PC-3 (cell line): Measurements from ENCODE around the gene ATP1B3. TPM values are rescaled to one million over a fixed set of nuclear protein-coding genes. Genes with fewer than 3 reads are reported as not detected.
"Not testable (repeated sequence)": the region's sequence is repeated elsewhere in the genome, so short reads cannot be mapped to it uniquely, and the experiment has no call there.

ENCODE experiments used
- ATAC-seq: fragments of 200-7000 bp; cut with Tn5 transposase; 2 replicates; pipeline ENCODE4 v1.9.1; 2020; ENCODE audit warnings: mild to moderate bottlenecking, moderate library complexity
- BruUV-seq: library from RNA; stranded (reverse); fragments of 400-500 nt; replicated peaks from 2 replicates; lab custom pipeline; 2021; lab: Mats Ljungman, UMichigan
- CTCF ChIA-PET: fragments of 300-600 bp; sonication (Branson Sonifier 250); formaldehyde crosslinking; loops from one replicate; lab custom pipeline; 2022; ENCODE audit warnings: antibody characterized with exemption; lab: Charles Lee
- POLR2A ChIA-PET: fragments of 300-600 bp; sonication (Branson Sonifier 250); formaldehyde crosslinking; loops from one replicate; lab custom pipeline; 2022; ENCODE audit warnings: antibody characterized with exemption; ENCODE audit not compliant: unreplicated experiment; lab: Charles Lee
- DNase-seq: peaks from one replicate; pipeline ENCODE4 v3.0.0-alpha.2; 2015
- H2AFZ ChIP-seq: fragments of 300-600 bp; sonication (generic); 2 replicates; pipeline ENCODE4 v1.6.0; 2016; ENCODE audit warnings: antibody characterized with exemption, low read length
- H3F3A ChIP-seq: fragments of 300-600 bp; sonication (generic); one replicate; pipeline ENCODE4 v1.6.0; 2017; ENCODE audit warnings: antibody characterized with exemption, low read length, control low read depth, mild to moderate bottlenecking; ENCODE audit not compliant: unreplicated experiment
- H3K27ac ChIP-seq: fragments of 300-600 bp; sonication (generic); 2 replicates; pipeline ENCODE4 v1.5.1; 2016; ENCODE audit warnings: mild to moderate bottlenecking, low read length
- H3K27me3 ChIP-seq: fragments of 300-600 bp; sonication (generic); 2 replicates; pipeline ENCODE4 v1.6.1; 2016; ENCODE audit warnings: low read length, mixed read lengths
- H3K36me3 ChIP-seq: fragments of 300-600 bp; sonication (generic); 2 replicates; pipeline ENCODE4 v1.6.1; 2016; ENCODE audit warnings: low read depth, mixed run types, low read length, mixed read lengths
- H3K4me1 ChIP-seq: fragments of 300-600 bp; sonication (generic); 2 replicates; pipeline ENCODE4 v1.5.1; 2016; ENCODE audit warnings: low read length; ENCODE audit not compliant: insufficient read depth
- H3K4me2 ChIP-seq: fragments of 300-600 bp; sonication (generic); 2 replicates; pipeline ENCODE4 v1.6.0; 2016; ENCODE audit warnings: low read length
- H3K4me3 ChIP-seq: fragments of 300-600 bp; sonication (generic); 2 replicates; pipeline ENCODE4 v1.5.1; 2016; ENCODE audit warnings: mild to moderate bottlenecking, low read length, mixed read lengths
- H3K79me2 ChIP-seq: fragments of 300-600 bp; sonication (generic); 2 replicates; pipeline ENCODE4 v1.6.1; 2017; ENCODE audit warnings: low read length, mixed read lengths
- H3K9ac ChIP-seq: fragments of 300-600 bp; sonication (generic); 2 replicates; pipeline ENCODE4 v1.6.0; 2016; ENCODE audit warnings: mild to moderate bottlenecking, low read length
- H3K9me2 ChIP-seq: fragments of 300-600 bp; sonication (generic); replicated peaks from 2 replicates; pipeline ENCODE4 v1.6.1; 2016; ENCODE audit warnings: mixed run types, low read length, mixed read lengths
- H3K9me3 ChIP-seq: fragments of 300-600 bp; sonication (generic); 2 replicates; pipeline ENCODE4 v1.6.1; 2016; ENCODE audit warnings: low read length, mixed read lengths
- H4K20me1 ChIP-seq: fragments of 300-600 bp; sonication (generic); 2 replicates; pipeline ENCODE4 v1.6.1; 2016; ENCODE audit warnings: low read length, mixed read lengths
- EZH2 ChIP-seq: fragments of 300-600 bp; sonication (generic); IDR thresholded peaks from one replicate; pipeline ENCODE4 v1.6.1; 2017; ENCODE audit warnings: antibody characterized with exemption, mild to moderate bottlenecking, low read length; ENCODE audit not compliant: unreplicated experiment
- EZH2phosphoT487 ChIP-seq: fragments of 300-600 bp; sonication (generic); IDR thresholded peaks from 2 replicates; pipeline ENCODE4 v1.6.1; 2018; ENCODE audit warnings: mild to moderate bottlenecking, antibody characterized with exemption, low read length, borderline replicate concordance
- intact Hi-C: fragments of 100-400 bp; cut with micrococcal nuclease; formaldehyde crosslinking; loops from 2 replicates; pipeline ENCODE4 v1.9.0; 2023
- total RNA-seq: library from RNA; depleted of rRNA; stranded (reverse); fragments of >200 nt; gene quantifications from 2 replicates; pipeline ENCODE4 v1.2.3, GENCODE V29; 2014
- TF ChIP-seq, protein P1 (sequence below): fragments of 300-600 bp; sonication (generic); conservative IDR thresholded peaks from 2 replicates; pipeline ENCODE4 v1.5.1; 2017; ENCODE audit warnings: antibody characterized with exemption, low read depth, mild to moderate bottlenecking, low read length

ATP1B3 gene
- total RNA-seq, 1 experiment from 2014 or later: 20.6 TPM

- intact Hi-C loops: no loop called here
- Histone ChIP-seq H3K4me2 (no peak overlapping the region), H3K27ac (no peak overlapping the region), H3K9me2 (no peaks in the 10 kb centered on the region), H3K9me3 (no peaks in the 10 kb centered on the region), H3K79me2 (no peaks in the 10 kb centered on the region), H3K36me3 (no peaks in the 10 kb centered on the region), H4K20me1 (no peaks in the 10 kb centered on the region), H3K27me3 (no peaks in the 10 kb centered on the region), H3F3A (no peaks in the 10 kb centered on the region), H3K4me3 (no peak overlapping the region), H3K4me1 (peaks cover 13% of the 10 kb centered on the region), H2AFZ (no peak overlapping the region), H3K9ac (no peak overlapping the region)
- DNase-seq (no peak), ATAC-seq (no peak)
- no TSS peak for BruUV-seq
- POLR2A ChIA-PET: no interaction called here
- no peak for TF ChIP-seq EZH2phosphoT487
- TF ChIP-seq, protein P1, sequence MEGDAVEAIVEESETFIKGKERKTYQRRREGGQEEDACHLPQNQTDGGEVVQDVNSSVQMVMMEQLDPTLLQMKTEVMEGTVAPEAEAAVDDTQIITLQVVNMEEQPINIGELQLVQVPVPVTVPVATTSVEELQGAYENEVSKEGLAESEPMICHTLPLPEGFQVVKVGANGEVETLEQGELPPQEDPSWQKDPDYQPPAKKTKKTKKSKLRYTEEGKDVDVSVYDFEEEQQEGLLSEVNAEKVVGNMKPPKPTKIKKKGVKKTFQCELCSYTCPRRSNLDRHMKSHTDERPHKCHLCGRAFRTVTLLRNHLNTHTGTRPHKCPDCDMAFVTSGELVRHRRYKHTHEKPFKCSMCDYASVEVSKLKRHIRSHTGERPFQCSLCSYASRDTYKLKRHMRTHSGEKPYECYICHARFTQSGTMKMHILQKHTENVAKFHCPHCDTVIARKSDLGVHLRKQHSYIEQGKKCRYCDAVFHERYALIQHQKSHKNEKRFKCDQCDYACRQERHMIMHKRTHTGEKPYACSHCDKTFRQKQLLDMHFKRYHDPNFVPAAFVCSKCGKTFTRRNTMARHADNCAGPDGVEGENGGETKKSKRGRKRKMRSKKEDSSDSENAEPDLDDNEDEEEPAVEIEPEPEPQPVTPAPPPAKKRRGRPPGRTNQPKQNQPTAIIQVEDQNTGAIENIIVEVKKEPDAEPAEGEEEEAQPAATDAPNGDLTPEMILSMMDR: no peak
- no peak for TF ChIP-seq EZH2
- CTCF ChIA-PET: no interaction called here
Observed at GRCh38 chr3:141844812-141845211, 31.6 kb upstream of the ATP1B3 start.

- H2AFZ ChIP-seq: no peak overlapping the region
- H3K9me3 ChIP-seq: no peaks in the 10 kb centered on the region
- H3K4me1 ChIP-seq: peaks cover 11% of the 10 kb centered on the region
- no peak for ATAC-seq
- no peaks in the 10 kb centered on the region for H3K79me2 ChIP-seq
- POLR2A ChIA-PET: no interaction called here
- no peak overlapping the region for H3K27ac ChIP-seq
- no TSS peak for BruUV-seq
- H3K9me2 ChIP-seq: no peaks in the 10 kb centered on the region
- no peak overlapping the region for H3K4me3 ChIP-seq
- TF ChIP-seq, protein P1: no peak
- TF ChIP-seq EZH2phosphoT487: no peak
- no peak for TF ChIP-seq EZH2
- H3K4me2 ChIP-seq: no peak overlapping the region
- intact Hi-C loops: no loop called here
- no peaks in the 10 kb centered on the region for H3K36me3 ChIP-seq
- H3K9ac ChIP-seq: no peak overlapping the region
- H4K20me1 ChIP-seq: no peaks in the 10 kb centered on the region
- H3F3A ChIP-seq: no peaks in the 10 kb centered on the region
- CTCF ChIA-PET: no interaction called here
- no peak for DNase-seq
- no peaks in the 10 kb centered on the region for H3K27me3 ChIP-seq
Observed at GRCh38 chr3:141845407-141846049, 30.9 kb upstream of the ATP1B3 start.

- Histone ChIP-seq H3K4me1 (peaks cover 6% of the 10 kb centered on the region), H3K79me2 (no peaks in the 10 kb centered on the region), H3K36me3 (no peaks in the 10 kb centered on the region), H3K9me2 (no peaks in the 10 kb centered on the region), H3K4me3 (no peak overlapping the region), H3K9ac (no peak overlapping the region), H3K4me2 (no peak overlapping the region), H3K27me3 (no peaks in the 10 kb centered on the region), H4K20me1 (no peaks in the 10 kb centered on the region), H3K27ac (no peak overlapping the region), H3K9me3 (no peaks in the 10 kb centered on the region), H2AFZ (no peak overlapping the region), H3F3A (no peaks in the 10 kb centered on the region)
- peak; percentile 29; the same call in 1 of the 2 replicates for ATAC-seq
- ChIA-PET POLR2A (no interaction called here), CTCF (no interaction called here)
- no TSS peak for BruUV-seq
- no peak for DNase-seq
- TF ChIP-seq, protein P1: no peak
- TF ChIP-seq EZH2phosphoT487 (no peak), EZH2 (no peak)
- intact Hi-C loops: no loop called here
Observed at GRCh38 chr3:141846050-141846433, 30.4 kb upstream of the ATP1B3 start.

- H3K9me2 ChIP-seq, H3K79me2 ChIP-seq, H3K4me1 ChIP-seq, H3K27ac ChIP-seq, DNase-seq, BruUV-seq, H3K4me3 ChIP-seq, H3K27me3 ChIP-seq, H3K9me3 ChIP-seq, ATAC-seq, H4K20me1 ChIP-seq, H3K9ac ChIP-seq, H3F3A ChIP-seq, H3K36me3 ChIP-seq, H2AFZ ChIP-seq, H3K4me2 ChIP-seq, intact Hi-C loops, POLR2A ChIA-PET, CTCF ChIA-PET: not testable (repeated sequence)
Observed at GRCh38 chr3:141848159-141848748, 28.2 kb upstream of the ATP1B3 start.
